IPS DF 6.9 (cell line): Measurements from ENCODE around the gene PIK3AP1.

ENCODE experiments used
- DNase-seq: peaks from one replicate; pipeline ENCODE4 v3.0.0-alpha.2; 2013; ENCODE audit warnings: low read depth, low spot score
- H3K27ac ChIP-seq: one replicate; pipeline ENCODE4 v1.5.1; 2013; ENCODE audit warnings: low read length, control low read depth
- H3K27me3 ChIP-seq: 2 replicates; pipeline ENCODE4 v1.6.1; 2013; ENCODE audit warnings: mild to moderate bottlenecking, low read length; ENCODE audit not compliant: control insufficient read depth, insufficient read depth
- H3K36me3 ChIP-seq: 2 replicates; pipeline ENCODE4 v1.6.1; 2013; ENCODE audit warnings: low read length; ENCODE audit not compliant: control insufficient read depth, insufficient read depth
- H3K4me1 ChIP-seq: 2 replicates; pipeline ENCODE4 v1.6.1; 2013; ENCODE audit warnings: low read length; ENCODE audit not compliant: control insufficient read depth, insufficient read depth
- H3K4me3 ChIP-seq: 2 replicates; pipeline ENCODE4 v1.5.1; 2013; ENCODE audit warnings: mild to moderate bottlenecking, low read length
- H3K9me3 ChIP-seq: 2 replicates; pipeline ENCODE4 v1.6.1; 2013; ENCODE audit warnings: low read length, inconsistent platforms; ENCODE audit not compliant: control insufficient read depth, insufficient read depth
- WGBS: extraction: QIAGEN DNeasy Blood & Tissue Kit; methylation state at CpG from one replicate; pipeline ENCODE4 v1.1.7; 2013; ENCODE audit warnings: mixed read lengths, missing lambda C conversion rate; ENCODE audit not compliant: insufficient read length, insufficient coverage; 5-methylcytosine and 5-hydroxymethylcytosine counted together

The PIK3AP1 gene

GRCh38 chr10:96672481-96673175 is 47.7 kb downstream of the PIK3AP1 start:
- no peaks in the 10 kb centered on the region for H3K36me3 ChIP-seq
- H3K27ac ChIP-seq, result no peak overlapping the region

GRCh38 chr10:96671211-96671890 is 49.0 kb downstream of the PIK3AP1 start:
- H3K36me3 ChIP-seq, result no peaks in the 10 kb centered on the region
- no peak for DNase-seq
- H3K27me3 ChIP-seq, result no peaks in the 10 kb centered on the region
- WGBS, result no CpG with 5 or more reads among the region's 4 CpGs
- no peak overlapping the region for H3K4me3 ChIP-seq
- H3K4me1 ChIP-seq, result no peaks in the 10 kb centered on the region
- H3K27ac ChIP-seq, result no peak overlapping the region
- H3K9me3 ChIP-seq, result no peaks in the 10 kb centered on the region

More at GRCh38 chr10:96672481-96673175, 47.7 kb downstream of the PIK3AP1 start:
- DNase-seq, result no peak
- Histone ChIP-seq H3K27me3 (no peaks in the 10 kb centered on the region), H3K9me3 (no peaks in the 10 kb centered on the region), H3K4me1 (no peaks in the 10 kb centered on the region), H3K4me3 (no peak overlapping the region)
- WGBS, result no CpG with 5 or more reads among the region's 4 CpGs

- no peaks in the 10 kb centered on the region for H3K4me1 ChIP-seq
- no peaks in the 10 kb centered on the region for H3K27me3 ChIP-seq
- no peak overlapping the region for H3K27ac ChIP-seq
- H3K4me3 ChIP-seq, result no peak overlapping the region
- no CpG with 5 or more reads among the region's 4 CpGs for WGBS
- DNase-seq, result no peak
- no peaks in the 10 kb centered on the region for H3K9me3 ChIP-seq
- no peaks in the 10 kb centered on the region for H3K36me3 ChIP-seq
These were observed 49.5 kb downstream of the PIK3AP1 start for GRCh38 chr10:96670786-96671185.

GRCh38 chr10:96667401-96667800 is 52.9 kb downstream of the PIK3AP1 start:
- H3K4me1 ChIP-seq, result no peaks in the 10 kb centered on the region
- peaks cover 1% of the 10 kb centered on the region; the same call in 1 of the 2 replicates for H3K9me3 ChIP-seq
- H3K36me3 ChIP-seq, result no peaks in the 10 kb centered on the region
- H3K27me3 ChIP-seq, result no peaks in the 10 kb centered on the region
- WGBS, result no CpG with 5 or more reads among the region's 3 CpGs
- H3K27ac ChIP-seq, result no peak overlapping the region
- no peak for DNase-seq
- H3K4me3 ChIP-seq, result no peak overlapping the region

- Histone ChIP-seq H3K27ac (no peak overlapping the region), H3K4me1 (no peaks in the 10 kb centered on the region), H3K36me3 (no peaks in the 10 kb centered on the region), H3K27me3 (no peaks in the 10 kb centered on the region), H3K9me3 (peaks cover 1% of the 10 kb centered on the region; the same call in 1 of the 2 replicates), H3K4me3 (no peak overlapping the region)
- no peak for DNase-seq
- WGBS, result no CpG with 5 or more reads among the region's 3 CpGs
These were observed 53.6 kb downstream of the PIK3AP1 start for GRCh38 chr10:96666741-96667140.

- Histone ChIP-seq H3K27me3 (no peaks in the 10 kb centered on the region), H3K36me3 (no peaks in the 10 kb centered on the region)
These were observed 55.0 kb downstream of the PIK3AP1 start for GRCh38 chr10:96665306-96665705.

GRCh38 chr10:96664563-96664962 is 55.8 kb downstream of the PIK3AP1 start:
- WGBS, result no CpG with 5 or more reads among the region's 3 CpGs
- H3K4me1 ChIP-seq, result no peaks in the 10 kb centered on the region
- no peak overlapping the region for H3K27ac ChIP-seq

More at GRCh38 chr10:96665306-96665705, 55.0 kb downstream of the PIK3AP1 start:
- Histone ChIP-seq H3K4me3 (no peak overlapping the region), H3K27ac (no peak overlapping the region), H3K4me1 (no peaks in the 10 kb centered on the region), H3K9me3 (peaks cover 1% of the 10 kb centered on the region; the same call in 1 of the 2 replicates)
- WGBS, result no CpG with 5 or more reads among the region's 6 CpGs
- no peak for DNase-seq

GRCh38 chr10:96663797-96664196 is 56.5 kb downstream of the PIK3AP1 start:
- no peak overlapping the region for H3K27ac ChIP-seq
- H3K27me3 ChIP-seq, result no peaks in the 10 kb centered on the region
- no peaks in the 10 kb centered on the region for H3K36me3 ChIP-seq
- no peaks in the 10 kb centered on the region for H3K4me1 ChIP-seq
- peaks cover 1% of the 10 kb centered on the region; the same call in 1 of the 2 replicates for H3K9me3 ChIP-seq
- no peak for DNase-seq
- no peak overlapping the region for H3K4me3 ChIP-seq

More at GRCh38 chr10:96664563-96664962, 55.8 kb downstream of the PIK3AP1 start:
- no peaks in the 10 kb centered on the region for H3K36me3 ChIP-seq
- no peak for DNase-seq
- no peaks in the 10 kb centered on the region for H3K27me3 ChIP-seq
- H3K9me3 ChIP-seq, result peaks cover 1% of the 10 kb centered on the region; the same call in 1 of the 2 replicates
- no peak overlapping the region for H3K4me3 ChIP-seq

GRCh38 chr10:96661632-96662031 is 58.7 kb downstream of the PIK3AP1 start:
- H3K27me3 ChIP-seq, result no peaks in the 10 kb centered on the region
- no peak for DNase-seq
- H3K9me3 ChIP-seq, result peaks cover 1% of the 10 kb centered on the region; the same call in 1 of the 2 replicates
- H3K4me3 ChIP-seq, result no peak overlapping the region
- WGBS, result no CpG with 5 or more reads among the region's 2 CpGs
- H3K27ac ChIP-seq, result no peak overlapping the region
- no peaks in the 10 kb centered on the region for H3K4me1 ChIP-seq
- no peaks in the 10 kb centered on the region for H3K36me3 ChIP-seq

- no CpG with 5 or more reads among the region's 3 CpGs for WGBS
- H3K27me3 ChIP-seq, result no peaks in the 10 kb centered on the region
- peaks cover 1% of the 10 kb centered on the region; the same call in 1 of the 2 replicates for H3K9me3 ChIP-seq
- H3K27ac ChIP-seq, result no peak overlapping the region
- H3K4me1 ChIP-seq, result no peaks in the 10 kb centered on the region
- H3K36me3 ChIP-seq, result no peaks in the 10 kb centered on the region
- DNase-seq, result no peak
- no peak overlapping the region for H3K4me3 ChIP-seq
These were observed 60.0 kb downstream of the PIK3AP1 start for GRCh38 chr10:96660297-96660696.
